H9 (cell line): ENCODE measurements around the gene LMX1B. TPM values are rescaled to one million over a fixed set of nuclear protein-coding genes. Genes with fewer than 3 reads are reported as not detected.

Experiments used
- DNase-seq: peaks from one replicate; pipeline ENCODE4 v3.0.0-alpha.2; 2017
- H2AFZ ChIP-seq: one replicate; pipeline ENCODE4 v1.6.1; 2013; ENCODE audit warnings: mild to moderate bottlenecking, low read length, control low read depth, moderate library complexity
- H2AK5ac ChIP-seq: 2 replicates; pipeline ENCODE4 v1.6.1; 2013; ENCODE audit warnings: low read length, control low read depth, mixed read lengths; ENCODE audit not compliant: insufficient read length
- H2BK120ac ChIP-seq: one replicate; pipeline ENCODE4 v1.6.1; 2013; ENCODE audit warnings: low read depth, mild to moderate bottlenecking, low read length, control low read depth, inconsistent platforms; ENCODE audit not compliant: poor library complexity, severe bottlenecking
- H2BK12ac ChIP-seq: 2 replicates; pipeline ENCODE4 v1.6.1; 2013; ENCODE audit warnings: low read length, control low read depth, mixed read lengths, low read depth; ENCODE audit not compliant: insufficient read length
- H2BK15ac ChIP-seq: 2 replicates; pipeline ENCODE4 v1.6.1; 2013; ENCODE audit warnings: low read depth, low read length, control low read depth
- H2BK20ac ChIP-seq: one replicate; pipeline ENCODE4 v1.6.1; 2013; ENCODE audit warnings: low read depth, mild to moderate bottlenecking, low read length, control low read depth, inconsistent platforms; ENCODE audit not compliant: poor library complexity, severe bottlenecking
- H2BK5ac ChIP-seq: 2 replicates; pipeline ENCODE4 v1.6.1; 2013; ENCODE audit warnings: low read length, control low read depth, mixed read lengths; ENCODE audit not compliant: insufficient read length
- H3K14ac ChIP-seq: 2 replicates; pipeline ENCODE4 v1.6.1; 2013; ENCODE audit warnings: low read length, control low read depth; ENCODE audit not compliant: insufficient read depth
- H3K18ac ChIP-seq: 2 replicates; pipeline ENCODE4 v1.6.1; 2013; ENCODE audit warnings: low read depth, mild to moderate bottlenecking, mixed read lengths, low read length, control low read depth; ENCODE audit not compliant: insufficient read length
- H3K23ac ChIP-seq: 2 replicates; pipeline ENCODE4 v1.6.1; 2013; ENCODE audit warnings: low read length, control low read depth, mixed read lengths, low read depth; ENCODE audit not compliant: insufficient read length
- H3K23me2 ChIP-seq: 2 replicates; pipeline ENCODE4 v1.6.1; 2013; ENCODE audit warnings: low read depth, mild to moderate bottlenecking, mixed read lengths, low read length, control low read depth; ENCODE audit not compliant: insufficient read length, poor library complexity, severe bottlenecking
- H3K27ac ChIP-seq: 2 replicates; pipeline ENCODE4 v1.5.1; 2013; ENCODE audit warnings: low read length, control low read depth, mixed read lengths, low read depth; ENCODE audit not compliant: insufficient read length
- H3K27me3 ChIP-seq: 2 replicates; pipeline ENCODE4 v1.6.1; 2013; ENCODE audit warnings: low read length, control low read depth, inconsistent platforms; ENCODE audit not compliant: insufficient read depth
- H3K4ac ChIP-seq: 2 replicates; pipeline ENCODE4 v1.6.1; 2013; ENCODE audit warnings: low read depth, mild to moderate bottlenecking, control low read depth, inconsistent platforms, low read length, moderate library complexity
- H3K4me1 ChIP-seq: 2 replicates; pipeline ENCODE4 v1.6.1; 2013; ENCODE audit warnings: low read length, control low read depth, inconsistent platforms; ENCODE audit not compliant: insufficient read depth
- H3K4me2 ChIP-seq: 2 replicates; pipeline ENCODE4 v1.6.1; 2013; ENCODE audit warnings: low read length, control low read depth, mixed read lengths; ENCODE audit not compliant: insufficient read length, insufficient read depth
- H3K56ac ChIP-seq: 2 replicates; pipeline ENCODE4 v1.6.1; 2013; ENCODE audit warnings: low read depth, mild to moderate bottlenecking, mixed read lengths, low read length, control low read depth; ENCODE audit not compliant: insufficient read length
- H3K79me1 ChIP-seq: 2 replicates; pipeline ENCODE4 v1.6.1; 2013; ENCODE audit warnings: low read depth, mild to moderate bottlenecking, moderate library complexity, low read length, control low read depth, inconsistent platforms; ENCODE audit not compliant: insufficient read depth, poor library complexity, severe bottlenecking
- H3K79me2 ChIP-seq: 2 replicates; pipeline ENCODE4 v1.6.1; 2013; ENCODE audit warnings: low read length, control low read depth, inconsistent platforms; ENCODE audit not compliant: insufficient read depth
- H3K9ac ChIP-seq: 2 replicates; pipeline ENCODE4 v1.6.1; 2013; ENCODE audit warnings: low read length, control low read depth, mixed read lengths; ENCODE audit not compliant: insufficient read length; ENCODE audit errors: extremely low read depth
- H3K9me3 ChIP-seq: one replicate; pipeline ENCODE4 v1.6.1; 2013; ENCODE audit warnings: low read depth, low read length, inconsistent platforms; ENCODE audit not compliant: control insufficient read depth
- H3T11ph ChIP-seq: one replicate; pipeline ENCODE4 v1.6.1; 2013; ENCODE audit warnings: mild to moderate bottlenecking, low read length, control low read depth, inconsistent platforms
- H4K20me1 ChIP-seq: one replicate; pipeline ENCODE4 v1.6.1; 2013; ENCODE audit not compliant: control insufficient read depth, insufficient read length, insufficient read depth
- H4K5ac ChIP-seq: 2 replicates; pipeline ENCODE4 v1.6.1; 2013; ENCODE audit warnings: low read depth, mild to moderate bottlenecking, mixed read lengths, low read length, control low read depth; ENCODE audit not compliant: insufficient read length
- H4K8ac ChIP-seq: replicated peaks from 2 replicates; pipeline ENCODE4 v1.6.1; 2013; ENCODE audit warnings: low read length, control low read depth, mixed read lengths, low read depth; ENCODE audit not compliant: insufficient read length
- H4K91ac ChIP-seq: 2 replicates; pipeline ENCODE4 v1.6.1; 2013; ENCODE audit warnings: low read depth, mild to moderate bottlenecking, moderate library complexity, mixed read lengths, low read length, control low read depth; ENCODE audit not compliant: insufficient read length
- H3K27ac Mint-ChIP-seq, 3 experiments: 2 replicates in 2 of 3; 3 replicates in 1 of 3; pipeline ENCODE4 v1.8.0; 2020 to 2021; ENCODE audit warnings: mixed read lengths in 3 of 3, mild to moderate bottlenecking in 1 of 3, moderate library complexity in 1 of 3
- H3K27me3 Mint-ChIP-seq: 2 replicates; pipeline ENCODE4 v1.8.0; 2021; ENCODE audit warnings: low read depth, mild to moderate bottlenecking, moderate library complexity, mixed read lengths
- H3K36me3 Mint-ChIP-seq, 3 experiments: 2 replicates in 2 of 3; 3 replicates in 1 of 3; pipeline ENCODE4 v1.8.0; 2020 to 2021; ENCODE audit warnings: low read depth in 3 of 3, mixed read lengths in 3 of 3; ENCODE audit not compliant: insufficient read depth in 1 of 3
- H3K4me1 Mint-ChIP-seq, 2 experiments: 2 replicates each; pipeline ENCODE4 v1.8.0; 2020; ENCODE audit warnings: mixed read lengths in 2 of 2
- H3K4me3 Mint-ChIP-seq, 2 experiments: 2 replicates in 1 of 2; 3 replicates in 1 of 2; pipeline ENCODE4 v1.8.0; 2020 to 2021; ENCODE audit warnings: mild to moderate bottlenecking in 2 of 2, mixed read lengths in 2 of 2, moderate library complexity in 1 of 2
- H3K9me3 Mint-ChIP-seq, 2 experiments: 2 replicates in 1 of 2; 3 replicates in 1 of 2; pipeline ENCODE4 v1.8.0; 2020; ENCODE audit warnings: mild to moderate bottlenecking in 2 of 2, mixed read lengths in 2 of 2, moderate library complexity in 1 of 2
- WGBS: extraction: QIAGEN DNeasy Blood & Tissue Kit; methylation state at CpG from one replicate; pipeline ENCODE4 v1.1.7; 2013; ENCODE audit warnings: missing lambda C conversion rate, low lambda C conversion rate, mixed read lengths; ENCODE audit not compliant: insufficient read length; ENCODE audit errors: extremely low coverage; 5-methylcytosine and 5-hydroxymethylcytosine counted together
- total RNA-seq: library from RNA; stranded (reverse); gene quantifications from 2 replicates; pipeline ENCODE4 v1.2.1, GENCODE V29; 2021
- TF ChIP-seq, protein P1 (sequence below): fragments of 200-600 bp; sonication (generic); conservative IDR thresholded peaks from 3 replicates; pipeline ENCODE4 v1.8.0; 2021; ENCODE audit warnings: antibody characterized with exemption, mild to moderate bottlenecking

The LMX1B gene
- total RNA-seq, 1 experiment from 2014 or later = 0.85 TPM

DNA sequence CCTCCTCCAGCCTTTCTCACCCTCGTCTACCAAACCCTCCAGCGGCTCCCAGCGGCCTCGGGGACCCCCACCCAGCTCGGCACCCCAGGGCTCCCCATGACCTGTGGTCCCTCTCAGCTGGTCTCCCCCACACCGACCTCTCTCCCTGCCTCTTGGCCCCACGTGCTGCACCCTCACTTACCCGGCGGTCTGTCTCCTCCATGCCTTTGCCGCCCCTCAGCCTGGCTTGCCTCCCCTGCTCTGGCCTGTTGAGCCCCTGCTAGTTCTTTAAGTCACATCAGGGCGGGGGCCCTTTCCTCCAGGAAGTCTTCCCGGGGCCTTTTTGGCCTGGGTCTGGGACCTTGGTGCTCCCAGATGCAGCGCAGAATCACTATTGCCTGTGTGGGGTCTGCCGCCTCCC lies 81.5 kb downstream of the LMX1B start:
- Histone ChIP-seq H4K20me1 (no peaks in the 10 kb centered on the region), H3K79me1 (no peaks in the 10 kb centered on the region), H4K5ac (no peak overlapping the region), H2AK5ac (no peak overlapping the region), H3K79me2 (no peaks in the 10 kb centered on the region), H3K27me3 (no peaks in the 10 kb centered on the region), H3K4ac (no peak overlapping the region), H3K23ac (no peak overlapping the region), H4K91ac (no peak overlapping the region), H3K4me2 (no peak overlapping the region), H3K9ac (no peak overlapping the region), H3K27ac (no peak overlapping the region), H3K9me3 (no peaks in the 10 kb centered on the region), H2BK120ac (no peak overlapping the region), H4K8ac (no peak overlapping the region), H2BK5ac (no peak overlapping the region), H3K4me1 (no peaks in the 10 kb centered on the region), H3K23me2 (no peaks in the 10 kb centered on the region), H2BK20ac (no peak overlapping the region), H3K18ac (no peak overlapping the region), H2BK12ac (no peak overlapping the region), H3T11ph (no peak overlapping the region), H3K56ac (no peak overlapping the region), H3K14ac (no peak overlapping the region), H2AFZ (no peak overlapping the region), H2BK15ac (no peak overlapping the region)
- no CpG with 5 or more reads among the region's 14 CpGs for WGBS
- H3K4me3 Mint-ChIP-seq = no peak overlapping the region
- no peak overlapping the region for H3K27ac Mint-ChIP-seq
- TF ChIP-seq, protein P1, sequence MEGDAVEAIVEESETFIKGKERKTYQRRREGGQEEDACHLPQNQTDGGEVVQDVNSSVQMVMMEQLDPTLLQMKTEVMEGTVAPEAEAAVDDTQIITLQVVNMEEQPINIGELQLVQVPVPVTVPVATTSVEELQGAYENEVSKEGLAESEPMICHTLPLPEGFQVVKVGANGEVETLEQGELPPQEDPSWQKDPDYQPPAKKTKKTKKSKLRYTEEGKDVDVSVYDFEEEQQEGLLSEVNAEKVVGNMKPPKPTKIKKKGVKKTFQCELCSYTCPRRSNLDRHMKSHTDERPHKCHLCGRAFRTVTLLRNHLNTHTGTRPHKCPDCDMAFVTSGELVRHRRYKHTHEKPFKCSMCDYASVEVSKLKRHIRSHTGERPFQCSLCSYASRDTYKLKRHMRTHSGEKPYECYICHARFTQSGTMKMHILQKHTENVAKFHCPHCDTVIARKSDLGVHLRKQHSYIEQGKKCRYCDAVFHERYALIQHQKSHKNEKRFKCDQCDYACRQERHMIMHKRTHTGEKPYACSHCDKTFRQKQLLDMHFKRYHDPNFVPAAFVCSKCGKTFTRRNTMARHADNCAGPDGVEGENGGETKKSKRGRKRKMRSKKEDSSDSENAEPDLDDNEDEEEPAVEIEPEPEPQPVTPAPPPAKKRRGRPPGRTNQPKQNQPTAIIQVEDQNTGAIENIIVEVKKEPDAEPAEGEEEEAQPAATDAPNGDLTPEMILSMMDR = no peak
- no peaks in the 10 kb centered on the region for H3K36me3 Mint-ChIP-seq
- H3K27me3 Mint-ChIP-seq = peaks cover 75% of the 10 kb centered on the region
- peak; percentile 27 for DNase-seq
- peaks cover 4 to 19% of the 10 kb centered on the region in 2 experiments for H3K4me1 Mint-ChIP-seq
- H3K9me3 Mint-ChIP-seq = no peaks in the 10 kb centered on the region
